ENCODE data around the gene GJA4. TPM values are rescaled to one million over a fixed set of nuclear protein-coding genes. Genes with fewer than 3 reads are reported as not detected.
A peak's percentile ranks its signal among the peaks of the same experiment; 100 is the strongest.

Gene GJA4
- polyA plus RNA-seq, 2 donors, result 0.77 to 2.6 TPM

DNA sequence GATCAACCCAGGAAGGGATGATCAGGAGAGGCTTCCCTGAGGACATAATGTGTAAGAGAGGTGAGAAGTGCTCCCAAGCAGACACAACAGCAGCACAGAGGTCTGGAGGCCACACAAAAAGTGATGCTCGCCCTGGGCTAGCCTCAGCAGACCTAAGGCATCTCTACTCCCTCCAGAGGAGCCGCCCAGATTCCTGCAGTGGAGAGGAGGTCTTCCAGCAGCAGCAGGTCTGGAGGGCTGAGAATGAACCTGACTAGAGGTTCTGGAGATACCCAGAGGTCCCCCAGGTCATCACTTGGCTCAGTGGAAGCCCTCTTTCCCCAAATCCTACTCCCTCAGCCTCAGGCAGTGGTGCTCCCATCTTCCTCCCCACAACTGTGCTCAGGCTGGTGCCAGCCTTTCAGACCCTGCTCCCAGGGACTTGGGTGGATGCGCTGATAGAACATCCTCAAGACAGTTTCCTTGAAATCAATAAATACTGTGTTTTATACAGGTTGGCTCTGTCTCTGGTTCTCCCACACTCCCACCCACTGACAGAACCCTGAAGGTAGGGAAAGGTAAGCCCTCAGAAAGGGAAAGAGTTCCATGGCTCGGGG lies 6.8 kb upstream of the GJA4 start:
- no peaks in the 10 kb centered on the region for H3K9me3 ChIP-seq (ENCODE audit: control insufficient read depth in 2 of 2, insufficient read depth in 1 of 2, low read depth in 1 of 2, low read length in 1 of 2)
- H3K4me1 ChIP-seq (ENCODE audit: control insufficient read depth in 2 of 2, insufficient read depth in 2 of 2, low read length in 1 of 2), result peaks cover 6 to 8% of the 10 kb centered on the region in 2 donors
- H3K4me3 ChIP-seq (ENCODE audit: low read depth in 1 of 2, low read length in 2 of 2), result no peak overlapping the region
- no peaks in the 10 kb centered on the region for H3K27me3 ChIP-seq (ENCODE audit: control insufficient read depth in 1 of 2, insufficient read depth in 2 of 2, low read length in 2 of 2)
- WGBS, 2 donors, result 67 to 68% methylated on average over 4 of the region's 4 CpGs
- H3K36me3 ChIP-seq (ENCODE audit: control insufficient read depth in 2 of 2, insufficient read depth in 2 of 2, low read length in 1 of 2), result peaks cover 0 to 25% of the 10 kb centered on the region in 2 donors
- peak overlapping the region in 1 of 2 donors; percentile 56 for H3K27ac ChIP-seq (ENCODE audit: low read depth in 2 of 2, low read length in 1 of 2)

DNA sequence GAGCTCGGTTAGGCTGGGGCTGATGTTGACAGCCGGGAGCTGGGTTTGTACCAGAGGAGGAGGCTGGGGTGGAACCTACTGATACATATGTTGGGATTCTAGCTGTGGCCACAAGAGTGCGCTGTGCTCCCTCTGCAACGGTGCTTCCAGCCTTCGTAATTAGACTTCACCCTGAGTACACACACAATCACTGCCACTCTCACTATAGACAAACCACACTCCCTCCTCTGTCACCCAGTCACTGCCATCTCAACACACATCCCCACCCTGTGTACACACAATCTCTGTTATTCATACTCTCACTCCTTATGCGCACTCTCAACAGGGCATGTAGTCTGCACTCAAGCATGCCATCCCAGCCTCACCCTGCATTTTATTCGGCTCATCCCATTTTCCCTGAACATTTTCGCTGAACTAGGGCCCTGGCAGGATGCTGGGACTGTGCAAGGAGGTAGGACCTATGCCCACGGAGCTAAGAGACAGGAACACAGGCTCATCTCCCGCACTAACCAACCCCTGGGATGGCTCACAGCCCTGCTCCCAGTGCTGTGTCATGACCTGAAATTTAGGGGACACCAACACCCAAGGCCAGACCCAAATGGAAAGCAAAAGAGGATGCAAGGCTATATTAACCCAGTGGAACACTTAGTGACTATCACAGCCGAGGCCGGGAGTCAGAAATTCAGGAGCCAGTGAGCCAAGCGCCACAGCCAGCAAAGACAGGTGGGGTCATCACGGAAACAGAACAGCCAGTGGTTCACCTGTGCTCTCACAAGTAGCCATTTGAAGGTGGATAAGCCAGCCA lies 6.1 kb upstream of the GJA4 start:
- WGBS, 2 donors, result 48 to 50% methylated on average over 14 of the region's 14 CpGs
- Histone ChIP-seq H3K27ac (ENCODE audit: low read depth in 2 of 2, low read length in 1 of 2) (peak overlapping the region in 1 of 2 donors; percentile 56), H3K9me3 (ENCODE audit: control insufficient read depth in 2 of 2, insufficient read depth in 1 of 2, low read depth in 1 of 2, low read length in 1 of 2) (no peaks in the 10 kb centered on the region), H3K27me3 (ENCODE audit: control insufficient read depth in 1 of 2, insufficient read depth in 2 of 2, low read length in 2 of 2) (no peaks in the 10 kb centered on the region), H3K4me1 (ENCODE audit: control insufficient read depth in 2 of 2, insufficient read depth in 2 of 2, low read length in 1 of 2) (peaks cover 2 to 5% of the 10 kb centered on the region in 2 donors), H3K36me3 (ENCODE audit: control insufficient read depth in 2 of 2, insufficient read depth in 2 of 2, low read length in 1 of 2) (peaks cover 0 to 25% of the 10 kb centered on the region in 2 donors), H3K4me3 (ENCODE audit: low read depth in 1 of 2, low read length in 2 of 2) (no peak overlapping the region)

DNA sequence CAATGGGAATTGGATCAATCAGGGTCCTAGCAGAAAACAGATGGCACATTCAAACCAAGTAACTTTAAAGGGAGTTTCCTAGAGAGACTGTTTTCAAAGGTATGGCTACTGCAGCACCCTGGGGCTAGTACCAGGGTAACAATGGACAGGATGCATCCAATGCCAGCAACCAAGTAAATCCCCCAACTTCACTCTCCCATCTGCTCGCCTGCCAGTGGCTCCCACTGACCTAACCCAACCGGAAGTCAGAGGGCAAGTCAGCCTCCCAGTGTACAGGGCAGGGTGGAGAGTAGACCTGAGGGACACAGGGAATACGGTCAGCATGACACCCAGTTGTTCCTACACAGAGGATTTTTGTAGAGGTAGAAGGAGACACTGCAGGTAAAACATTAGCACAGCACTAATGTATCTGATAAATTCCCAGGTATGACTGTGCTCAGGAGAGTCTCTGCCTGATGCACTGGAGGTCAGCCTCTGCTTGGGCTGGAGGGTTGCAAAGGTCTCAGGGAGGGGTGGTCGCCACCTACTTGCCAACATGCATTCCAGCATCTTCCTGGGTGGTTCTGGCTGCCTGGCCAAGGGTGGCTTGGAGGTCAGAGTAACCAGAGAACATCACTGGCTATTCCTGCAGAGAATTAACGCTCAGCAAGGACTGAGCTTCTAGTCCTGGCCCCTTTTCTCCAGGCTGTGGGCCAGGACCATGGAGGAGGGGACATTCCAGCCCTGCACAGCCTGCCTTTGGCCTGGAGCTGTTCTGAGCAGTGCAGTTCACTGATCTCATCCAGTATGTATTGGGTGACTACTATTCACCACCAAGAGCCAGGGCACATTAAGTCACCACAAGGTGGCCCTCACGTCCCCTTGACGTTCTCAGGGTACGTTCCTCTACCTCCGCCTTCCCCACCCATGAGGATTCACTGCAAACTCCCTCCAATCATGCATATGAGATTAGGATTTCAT lies 5.1 kb upstream of the GJA4 start:
- no peaks in the 10 kb centered on the region for H3K27me3 ChIP-seq (ENCODE audit: control insufficient read depth in 1 of 2, insufficient read depth in 2 of 2, low read length in 2 of 2)
- no peaks in the 10 kb centered on the region for H3K9me3 ChIP-seq (ENCODE audit: control insufficient read depth in 2 of 2, insufficient read depth in 1 of 2, low read depth in 1 of 2, low read length in 1 of 2)
- peaks cover 2 to 8% of the 10 kb centered on the region in 2 donors for H3K4me1 ChIP-seq (ENCODE audit: control insufficient read depth in 2 of 2, insufficient read depth in 2 of 2, low read length in 1 of 2)
- no peak overlapping the region for H3K4me3 ChIP-seq (ENCODE audit: low read depth in 1 of 2, low read length in 2 of 2)
- WGBS, 2 donors, result 51 to 61% methylated on average over 9 of the region's 9 CpGs
- H3K36me3 ChIP-seq (ENCODE audit: control insufficient read depth in 2 of 2, insufficient read depth in 2 of 2, low read length in 1 of 2), result peaks cover 0 to 25% of the 10 kb centered on the region in 2 donors
- H3K27ac ChIP-seq (ENCODE audit: low read depth in 2 of 2, low read length in 1 of 2), result no peak overlapping the region

DNA sequence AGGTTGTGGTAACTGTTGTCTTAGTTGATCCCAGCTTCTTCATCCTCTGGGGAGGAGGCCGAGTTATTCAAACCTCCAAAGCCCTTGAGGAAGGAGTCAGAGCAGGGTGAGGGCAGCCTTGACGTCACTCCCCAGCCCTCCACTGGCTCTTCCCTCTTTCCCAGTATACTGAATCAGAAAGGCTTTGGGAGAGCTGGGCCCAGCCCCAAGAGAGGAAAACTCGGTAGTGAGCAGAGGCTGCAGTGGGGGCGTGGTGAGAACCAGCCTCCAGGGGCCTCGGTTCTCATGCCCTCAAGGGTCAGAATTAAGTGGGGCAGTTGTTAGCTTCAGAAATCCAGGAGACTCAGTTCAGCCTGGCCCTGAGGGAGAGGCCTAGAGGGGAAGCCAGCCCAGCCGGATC lies 1.8 kb upstream of the GJA4 start:
- H3K4me1 ChIP-seq (ENCODE audit: control insufficient read depth in 2 of 2, insufficient read depth in 2 of 2, low read length in 1 of 2), result peaks cover 0 to 11% of the 10 kb centered on the region in 2 donors
- H3K36me3 ChIP-seq (ENCODE audit: control insufficient read depth in 2 of 2, insufficient read depth in 2 of 2, low read length in 1 of 2), result peaks cover 0 to 10% of the 10 kb centered on the region in 2 donors
- H3K9me3 ChIP-seq (ENCODE audit: control insufficient read depth in 2 of 2, insufficient read depth in 1 of 2, low read depth in 1 of 2, low read length in 1 of 2), result no peaks in the 10 kb centered on the region
- WGBS, 2 donors, result 70 to 82% methylated on average over 6 of the region's 6 CpGs
- H3K27me3 ChIP-seq (ENCODE audit: control insufficient read depth in 1 of 2, insufficient read depth in 2 of 2, low read length in 2 of 2), result no peaks in the 10 kb centered on the region
- H3K4me3 ChIP-seq (ENCODE audit: low read depth in 1 of 2, low read length in 2 of 2), result no peak overlapping the region
- no peak overlapping the region for H3K27ac ChIP-seq (ENCODE audit: low read depth in 2 of 2, low read length in 1 of 2)

DNA sequence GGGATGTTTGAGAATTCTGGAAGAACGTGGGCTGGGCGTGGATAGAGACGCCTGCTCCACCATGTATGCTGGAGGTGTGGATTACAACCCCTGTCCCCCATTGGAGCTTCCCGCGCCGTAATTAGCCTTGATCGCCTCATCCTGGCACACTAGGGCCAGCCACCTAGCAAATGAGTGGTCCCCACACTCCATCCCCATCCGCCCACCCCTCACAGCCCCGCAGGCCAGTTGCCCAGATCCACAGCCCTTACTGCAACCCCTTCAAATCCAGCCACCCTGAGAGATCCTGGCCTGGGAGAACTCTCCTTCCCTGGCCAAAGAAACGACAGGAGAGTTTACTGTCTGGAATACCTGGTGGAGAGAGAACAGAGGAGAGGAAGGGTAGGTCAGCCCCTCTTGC lies 375 bp upstream of the GJA4 start:
- 50 to 54% methylated on average over 10 of the region's 10 CpGs for WGBS, 2 donors
- Histone ChIP-seq H3K36me3 (ENCODE audit: control insufficient read depth in 2 of 2, insufficient read depth in 2 of 2, low read length in 1 of 2) (peaks cover 0 to 1% of the 10 kb centered on the region in 2 donors), H3K9me3 (ENCODE audit: control insufficient read depth in 2 of 2, insufficient read depth in 1 of 2, low read depth in 1 of 2, low read length in 1 of 2) (peaks cover 0 to 2% of the 10 kb centered on the region in 2 donors), H3K4me3 (ENCODE audit: low read depth in 1 of 2, low read length in 2 of 2) (no peak overlapping the region), H3K27me3 (ENCODE audit: control insufficient read depth in 1 of 2, insufficient read depth in 2 of 2, low read length in 2 of 2) (no peaks in the 10 kb centered on the region), H3K4me1 (ENCODE audit: control insufficient read depth in 2 of 2, insufficient read depth in 2 of 2, low read length in 1 of 2) (peaks cover 0 to 11% of the 10 kb centered on the region in 2 donors), H3K27ac (ENCODE audit: low read depth in 2 of 2, low read length in 1 of 2) (no peak overlapping the region)

DNA sequence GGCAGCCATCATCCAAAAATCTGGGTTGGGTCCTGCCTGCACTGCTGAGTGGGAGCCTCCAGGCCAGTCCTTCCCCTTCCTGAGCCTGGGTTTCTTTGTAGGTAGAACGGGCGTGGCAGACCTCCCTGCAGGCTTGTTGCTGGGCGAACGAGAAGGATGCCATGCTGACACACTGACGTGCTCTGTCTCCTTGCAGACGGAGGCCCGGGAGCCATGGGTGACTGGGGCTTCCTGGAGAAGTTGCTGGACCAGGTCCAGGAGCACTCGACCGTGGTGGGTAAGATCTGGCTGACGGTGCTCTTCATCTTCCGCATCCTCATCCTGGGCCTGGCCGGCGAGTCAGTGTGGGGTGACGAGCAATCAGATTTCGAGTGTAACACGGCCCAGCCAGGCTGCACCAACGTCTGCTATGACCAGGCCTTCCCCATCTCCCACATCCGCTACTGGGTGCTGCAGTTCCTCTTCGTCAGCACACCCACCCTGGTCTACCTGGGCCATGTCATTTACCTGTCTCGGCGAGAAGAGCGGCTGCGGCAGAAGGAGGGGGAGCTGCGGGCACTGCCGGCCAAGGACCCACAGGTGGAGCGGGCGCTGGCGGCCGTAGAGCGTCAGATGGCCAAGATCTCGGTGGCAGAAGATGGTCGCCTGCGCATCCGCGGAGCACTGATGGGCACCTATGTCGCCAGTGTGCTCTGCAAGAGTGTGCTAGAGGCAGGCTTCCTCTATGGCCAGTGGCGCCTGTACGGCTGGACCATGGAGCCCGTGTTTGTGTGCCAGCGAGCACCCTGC lies 1.4 kb downstream of the GJA4 start:
- H3K27me3 ChIP-seq (ENCODE audit: control insufficient read depth in 1 of 2, insufficient read depth in 2 of 2, low read length in 2 of 2), result no peaks in the 10 kb centered on the region
- H3K27ac ChIP-seq (ENCODE audit: low read depth in 2 of 2, low read length in 1 of 2), result no peak overlapping the region
- H3K4me1 ChIP-seq (ENCODE audit: control insufficient read depth in 2 of 2, insufficient read depth in 2 of 2, low read length in 1 of 2), result peaks cover 0 to 11% of the 10 kb centered on the region in 2 donors
- H3K9me3 ChIP-seq (ENCODE audit: control insufficient read depth in 2 of 2, insufficient read depth in 1 of 2, low read depth in 1 of 2, low read length in 1 of 2), result peaks cover 0 to 2% of the 10 kb centered on the region in 2 donors
- peak overlapping the region in 1 of 2 donors; percentile 13 for H3K4me3 ChIP-seq (ENCODE audit: low read depth in 1 of 2, low read length in 2 of 2)
- H3K36me3 ChIP-seq (ENCODE audit: control insufficient read depth in 2 of 2, insufficient read depth in 2 of 2, low read length in 1 of 2), result no peaks in the 10 kb centered on the region
- WGBS, 2 donors, result 74 to 85% methylated on average over 40 of the region's 40 CpGs

DNA sequence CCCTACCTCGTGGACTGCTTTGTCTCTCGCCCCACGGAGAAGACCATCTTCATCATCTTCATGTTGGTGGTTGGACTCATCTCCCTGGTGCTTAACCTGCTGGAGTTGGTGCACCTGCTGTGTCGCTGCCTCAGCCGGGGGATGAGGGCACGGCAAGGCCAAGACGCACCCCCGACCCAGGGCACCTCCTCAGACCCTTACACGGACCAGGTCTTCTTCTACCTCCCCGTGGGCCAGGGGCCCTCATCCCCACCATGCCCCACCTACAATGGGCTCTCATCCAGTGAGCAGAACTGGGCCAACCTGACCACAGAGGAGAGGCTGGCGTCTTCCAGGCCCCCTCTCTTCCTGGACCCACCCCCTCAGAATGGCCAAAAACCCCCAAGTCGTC lies 2.0 kb downstream of the GJA4 start:
- Histone ChIP-seq H3K27ac (ENCODE audit: low read depth in 2 of 2, low read length in 1 of 2) (no peak overlapping the region), H3K4me3 (ENCODE audit: low read depth in 1 of 2, low read length in 2 of 2) (peak overlapping the region in 1 of 2 donors; percentile 6), H3K9me3 (ENCODE audit: control insufficient read depth in 2 of 2, insufficient read depth in 1 of 2, low read depth in 1 of 2, low read length in 1 of 2) (peaks cover 0 to 2% of the 10 kb centered on the region in 2 donors), H3K4me1 (ENCODE audit: control insufficient read depth in 2 of 2, insufficient read depth in 2 of 2, low read length in 1 of 2) (peaks cover 0 to 11% of the 10 kb centered on the region in 2 donors), H3K27me3 (ENCODE audit: control insufficient read depth in 1 of 2, insufficient read depth in 2 of 2, low read length in 2 of 2) (no peaks in the 10 kb centered on the region), H3K36me3 (ENCODE audit: control insufficient read depth in 2 of 2, insufficient read depth in 2 of 2, low read length in 1 of 2) (no peaks in the 10 kb centered on the region)
- 84 to 92% methylated on average over 12 of the region's 12 CpGs for WGBS, 2 donors

DNA sequence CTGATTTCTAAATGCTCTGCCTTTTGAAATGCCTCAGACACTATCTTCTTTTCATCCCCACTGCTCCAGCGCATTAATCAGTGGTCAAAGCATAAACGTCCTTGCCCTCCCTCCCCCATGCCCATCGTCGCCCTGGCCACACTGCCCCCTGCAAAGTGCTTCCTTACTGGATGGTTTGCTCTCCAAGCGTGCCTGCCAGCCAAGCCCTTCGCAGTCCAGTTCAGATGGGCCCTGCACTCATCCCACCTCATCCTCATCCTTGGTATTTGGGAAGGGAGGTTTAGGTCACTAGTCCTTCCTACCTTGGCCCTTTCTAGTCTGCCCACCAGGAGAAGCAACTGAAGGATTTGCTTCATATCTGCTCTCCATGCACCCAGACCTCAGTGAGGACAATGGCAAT lies 3.1 kb downstream of the GJA4 start:
- Histone ChIP-seq H3K9me3 (ENCODE audit: control insufficient read depth in 2 of 2, insufficient read depth in 1 of 2, low read depth in 1 of 2, low read length in 1 of 2) (peaks cover 0 to 2% of the 10 kb centered on the region in 2 donors), H3K36me3 (ENCODE audit: control insufficient read depth in 2 of 2, insufficient read depth in 2 of 2, low read length in 1 of 2) (no peaks in the 10 kb centered on the region), H3K4me3 (ENCODE audit: low read depth in 1 of 2, low read length in 2 of 2) (no peak overlapping the region), H3K4me1 (ENCODE audit: control insufficient read depth in 2 of 2, insufficient read depth in 2 of 2, low read length in 1 of 2) (peaks cover 0 to 11% of the 10 kb centered on the region in 2 donors), H3K27me3 (ENCODE audit: control insufficient read depth in 1 of 2, insufficient read depth in 2 of 2, low read length in 2 of 2) (no peaks in the 10 kb centered on the region), H3K27ac (ENCODE audit: low read depth in 2 of 2, low read length in 1 of 2) (no peak overlapping the region)
- WGBS, 2 donors, result 79 to 82% methylated on average over 6 of the region's 6 CpGs

Measured in esophagus (tissue), 2 donors.